Measurements from ENCODE around the gene MAGEC1.

The MAGEC1 gene

GRCh38 chrX:141904262-141904661 lies 568 bp downstream of the MAGEC1 start:
- no peaks in the 10 kb centered on the region for H4K20me1 ChIP-seq (ENCODE audit: insufficient read depth, low read length, poor library complexity, severe bottlenecking)
- H3K79me2 ChIP-seq (ENCODE audit: insufficient read depth, low read length): no peaks in the 10 kb centered on the region
- no peaks in the 10 kb centered on the region for H3K36me3 ChIP-seq (ENCODE audit: insufficient read depth, low read length)
- H3K4me3 ChIP-seq (ENCODE audit: low read length, poor library complexity, severe bottlenecking): no peak overlapping the region
- H3K9ac ChIP-seq (ENCODE audit: low read depth, low read length, poor library complexity, severe bottlenecking): no peak overlapping the region
- no peaks in the 10 kb centered on the region for H3K9me3 ChIP-seq (ENCODE audit: insufficient read depth, low read depth, low read length)
- no peaks in the 10 kb centered on the region for H3F3A ChIP-seq (ENCODE audit: low read depth)
- no peaks in the 10 kb centered on the region for H3K9me2 ChIP-seq (replicated peaks; ENCODE audit: low read depth, low read length)
- H2AFZ ChIP-seq (ENCODE audit: low read length): no peak overlapping the region
- no peak overlapping the region for H3K4me2 ChIP-seq (ENCODE audit: low read depth, low read length, poor library complexity, severe bottlenecking)
- H3K4me1 ChIP-seq (ENCODE audit: insufficient read depth, low read length, poor library complexity, severe bottlenecking): no peaks in the 10 kb centered on the region
- no peaks in the 10 kb centered on the region for H3K27me3 ChIP-seq (ENCODE audit: insufficient read depth, low read length, poor library complexity, severe bottlenecking)
- TF ChIP-seq EZH2phosphoT487 (IDR thresholded peaks at IDR 0.05; ENCODE audit: borderline replicate concordance) (no peak), CTCF (conservative IDR thresholded peaks at IDR 0.05; ENCODE audit: low read length) (no peak)

GRCh38 chrX:141917801-141918200 lies 14.1 kb downstream of the MAGEC1 start:
- TF ChIP-seq EZH2phosphoT487 (IDR thresholded peaks at IDR 0.05; ENCODE audit: borderline replicate concordance) (no peak), CTCF (conservative IDR thresholded peaks at IDR 0.05; ENCODE audit: low read length) (no peak)
- Histone ChIP-seq H3K27me3 (ENCODE audit: insufficient read depth, low read length, poor library complexity, severe bottlenecking) (no peaks in the 10 kb centered on the region), H3K9ac (ENCODE audit: low read depth, low read length, poor library complexity, severe bottlenecking) (no peak overlapping the region)

GRCh38 chrX:141924293-141924692 lies 20.6 kb downstream of the MAGEC1 start:
- no peaks in the 10 kb centered on the region for H4K20me1 ChIP-seq (ENCODE audit: insufficient read depth, low read length, poor library complexity, severe bottlenecking)
- H3K9ac ChIP-seq (ENCODE audit: low read depth, low read length, poor library complexity, severe bottlenecking): no peak overlapping the region
- no peaks in the 10 kb centered on the region for H3K4me1 ChIP-seq (ENCODE audit: insufficient read depth, low read length, poor library complexity, severe bottlenecking)
- TF ChIP-seq CTCF (conservative IDR thresholded peaks at IDR 0.05; ENCODE audit: low read length): no peak
- no peaks in the 10 kb centered on the region for H3K79me2 ChIP-seq (ENCODE audit: insufficient read depth, low read length)
- no peak overlapping the region for H3K4me2 ChIP-seq (ENCODE audit: low read depth, low read length, poor library complexity, severe bottlenecking)
- no peak overlapping the region for H2AFZ ChIP-seq (ENCODE audit: low read length)
- H3K27me3 ChIP-seq (ENCODE audit: insufficient read depth, low read length, poor library complexity, severe bottlenecking): no peaks in the 10 kb centered on the region
- no peak overlapping the region for H3K4me3 ChIP-seq (ENCODE audit: low read length, poor library complexity, severe bottlenecking)
- no peaks in the 10 kb centered on the region for H3K9me2 ChIP-seq (replicated peaks; ENCODE audit: low read depth, low read length)
- H3K9me3 ChIP-seq (ENCODE audit: insufficient read depth, low read depth, low read length): no peaks in the 10 kb centered on the region
- H3K36me3 ChIP-seq (ENCODE audit: insufficient read depth, low read length): no peaks in the 10 kb centered on the region
- H3F3A ChIP-seq (ENCODE audit: low read depth): no peaks in the 10 kb centered on the region

More at GRCh38 chrX:141917801-141918200, 14.1 kb downstream of the MAGEC1 start:
- no peaks in the 10 kb centered on the region for H3F3A ChIP-seq (ENCODE audit: low read depth)
- no peak overlapping the region for H2AFZ ChIP-seq (ENCODE audit: low read length)
- no peaks in the 10 kb centered on the region for H4K20me1 ChIP-seq (ENCODE audit: insufficient read depth, low read length, poor library complexity, severe bottlenecking)
- no peak overlapping the region for H3K4me2 ChIP-seq (ENCODE audit: low read depth, low read length, poor library complexity, severe bottlenecking)
- H3K9me2 ChIP-seq (replicated peaks; ENCODE audit: low read depth, low read length): no peaks in the 10 kb centered on the region
- H3K4me3 ChIP-seq (ENCODE audit: low read length, poor library complexity, severe bottlenecking): no peak overlapping the region
- no peaks in the 10 kb centered on the region for H3K79me2 ChIP-seq (ENCODE audit: insufficient read depth, low read length)
- no peaks in the 10 kb centered on the region for H3K9me3 ChIP-seq (ENCODE audit: insufficient read depth, low read depth, low read length)
- no peaks in the 10 kb centered on the region for H3K4me1 ChIP-seq (ENCODE audit: insufficient read depth, low read length, poor library complexity, severe bottlenecking)
- H3K36me3 ChIP-seq (ENCODE audit: insufficient read depth, low read length): no peaks in the 10 kb centered on the region
